NB4 (cell line): ENCODE measurements around the gene CTDSPL.

ENCODE experiments used
- MAX ChIP-seq: IDR thresholded peaks from 2 replicates; pipeline ENCODE4 v1.6.1; 2011; ENCODE audit warnings: low read depth, low read length
- MYC ChIP-seq: IDR thresholded peaks from 2 replicates; pipeline ENCODE4 v1.6.1; 2011; ENCODE audit warnings: low read depth, low read length
- POLR2A ChIP-seq: IDR thresholded peaks from 2 replicates; pipeline ENCODE4 v1.6.1; 2011; ENCODE audit warnings: mild to moderate bottlenecking; ENCODE audit not compliant: insufficient read length; ENCODE audit errors: extremely low read depth
- TF ChIP-seq, protein P1 (sequence below): IDR thresholded peaks from one replicate; pipeline ENCODE4 v1.5.1; 2012; ENCODE audit warnings: low read depth, low read length

DNA sequence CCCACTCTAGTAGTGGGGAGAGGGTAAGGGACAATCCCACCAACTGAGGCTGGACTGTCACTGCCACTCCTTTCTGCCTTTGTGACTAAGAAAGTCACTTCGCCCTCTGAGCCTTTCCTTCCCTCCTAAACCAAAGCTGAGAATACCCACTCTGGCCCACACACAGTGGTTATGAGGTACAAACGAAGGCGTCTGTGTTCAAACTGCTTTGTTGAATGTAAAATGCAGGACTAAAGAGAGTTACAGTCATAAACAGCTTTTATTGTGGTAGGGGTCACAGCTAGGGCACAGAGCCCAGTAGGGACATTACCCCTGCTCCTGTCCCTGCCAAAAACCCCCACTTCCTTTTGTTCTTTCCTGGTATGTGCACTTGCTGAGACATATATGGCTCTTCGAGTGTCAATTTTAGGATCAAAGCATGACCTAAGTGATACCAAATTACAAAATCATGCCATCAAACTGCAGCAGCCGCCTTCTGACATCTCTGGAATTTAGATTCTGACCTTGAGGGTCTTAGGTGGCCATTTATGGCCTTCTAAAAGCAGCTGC is 45.1 kb downstream of the CTDSPL start:
- TF ChIP-seq, protein P1, sequence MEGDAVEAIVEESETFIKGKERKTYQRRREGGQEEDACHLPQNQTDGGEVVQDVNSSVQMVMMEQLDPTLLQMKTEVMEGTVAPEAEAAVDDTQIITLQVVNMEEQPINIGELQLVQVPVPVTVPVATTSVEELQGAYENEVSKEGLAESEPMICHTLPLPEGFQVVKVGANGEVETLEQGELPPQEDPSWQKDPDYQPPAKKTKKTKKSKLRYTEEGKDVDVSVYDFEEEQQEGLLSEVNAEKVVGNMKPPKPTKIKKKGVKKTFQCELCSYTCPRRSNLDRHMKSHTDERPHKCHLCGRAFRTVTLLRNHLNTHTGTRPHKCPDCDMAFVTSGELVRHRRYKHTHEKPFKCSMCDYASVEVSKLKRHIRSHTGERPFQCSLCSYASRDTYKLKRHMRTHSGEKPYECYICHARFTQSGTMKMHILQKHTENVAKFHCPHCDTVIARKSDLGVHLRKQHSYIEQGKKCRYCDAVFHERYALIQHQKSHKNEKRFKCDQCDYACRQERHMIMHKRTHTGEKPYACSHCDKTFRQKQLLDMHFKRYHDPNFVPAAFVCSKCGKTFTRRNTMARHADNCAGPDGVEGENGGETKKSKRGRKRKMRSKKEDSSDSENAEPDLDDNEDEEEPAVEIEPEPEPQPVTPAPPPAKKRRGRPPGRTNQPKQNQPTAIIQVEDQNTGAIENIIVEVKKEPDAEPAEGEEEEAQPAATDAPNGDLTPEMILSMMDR, result no peak
- TF ChIP-seq POLR2A, result no peak
- no peak for TF ChIP-seq MYC
- no peak for TF ChIP-seq MAX
